Measurements from ENCODE around the gene LOXL3.
A peak's percentile ranks its signal among the peaks of the same experiment; 100 is the strongest.
"Not testable (repeated sequence)": the region's sequence is repeated elsewhere in the genome, so short reads cannot be mapped to it uniquely, and the experiment has no call there.

The LOXL3 gene

GRCh38 chr2:74488643-74489481 is 64.9 kb downstream of the LOXL3 start:
- no peak for DNase-seq (ENCODE audit: low read depth)

DNA sequence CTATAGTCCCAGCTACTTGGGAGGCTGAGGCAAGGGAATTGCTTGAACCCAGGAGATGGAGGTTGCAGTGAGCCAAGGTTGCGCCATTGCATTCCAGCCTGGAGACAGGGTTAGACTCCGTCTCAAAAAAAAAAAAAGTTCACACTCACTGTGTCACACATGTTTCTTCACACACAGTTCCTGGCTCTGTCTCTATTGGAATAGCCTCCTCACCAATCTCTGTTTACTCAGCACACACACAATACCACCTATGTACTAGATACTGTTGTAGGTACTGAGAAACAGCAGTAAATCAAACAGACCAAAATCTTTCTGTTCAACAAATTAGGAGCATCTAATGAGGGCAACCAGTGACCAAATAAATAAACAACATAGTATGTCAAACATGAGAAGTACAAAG is 67.6 kb downstream of the LOXL3 start:
- no peak for DNase-seq (ENCODE audit: low read depth)

DNA sequence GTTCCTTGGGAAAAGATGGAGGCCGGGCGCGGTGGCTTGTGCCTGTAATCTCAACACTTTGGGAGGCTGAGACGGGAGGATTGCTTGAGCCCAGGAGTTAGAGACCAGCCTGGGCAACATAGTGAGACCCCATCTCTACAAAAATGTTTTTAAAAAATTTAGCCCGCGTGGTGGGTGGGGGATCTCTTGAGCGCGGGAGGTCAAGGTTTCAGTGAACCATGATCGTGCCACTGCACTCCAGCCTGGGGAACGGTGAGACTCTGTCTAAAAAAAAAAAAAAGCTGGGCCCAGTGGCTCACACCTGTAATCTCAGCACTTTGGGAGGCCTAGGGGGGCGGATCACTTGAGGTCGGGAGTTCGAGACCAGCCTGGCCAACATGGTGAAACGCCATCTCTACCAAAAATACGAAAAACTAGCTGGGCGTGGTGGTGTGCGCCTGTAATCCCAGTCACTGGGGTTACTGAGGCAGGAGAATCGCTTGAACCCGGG is 70.0 kb downstream of the LOXL3 start:
- not testable (repeated sequence) for DNase-seq (ENCODE audit: low read depth)

DNA sequence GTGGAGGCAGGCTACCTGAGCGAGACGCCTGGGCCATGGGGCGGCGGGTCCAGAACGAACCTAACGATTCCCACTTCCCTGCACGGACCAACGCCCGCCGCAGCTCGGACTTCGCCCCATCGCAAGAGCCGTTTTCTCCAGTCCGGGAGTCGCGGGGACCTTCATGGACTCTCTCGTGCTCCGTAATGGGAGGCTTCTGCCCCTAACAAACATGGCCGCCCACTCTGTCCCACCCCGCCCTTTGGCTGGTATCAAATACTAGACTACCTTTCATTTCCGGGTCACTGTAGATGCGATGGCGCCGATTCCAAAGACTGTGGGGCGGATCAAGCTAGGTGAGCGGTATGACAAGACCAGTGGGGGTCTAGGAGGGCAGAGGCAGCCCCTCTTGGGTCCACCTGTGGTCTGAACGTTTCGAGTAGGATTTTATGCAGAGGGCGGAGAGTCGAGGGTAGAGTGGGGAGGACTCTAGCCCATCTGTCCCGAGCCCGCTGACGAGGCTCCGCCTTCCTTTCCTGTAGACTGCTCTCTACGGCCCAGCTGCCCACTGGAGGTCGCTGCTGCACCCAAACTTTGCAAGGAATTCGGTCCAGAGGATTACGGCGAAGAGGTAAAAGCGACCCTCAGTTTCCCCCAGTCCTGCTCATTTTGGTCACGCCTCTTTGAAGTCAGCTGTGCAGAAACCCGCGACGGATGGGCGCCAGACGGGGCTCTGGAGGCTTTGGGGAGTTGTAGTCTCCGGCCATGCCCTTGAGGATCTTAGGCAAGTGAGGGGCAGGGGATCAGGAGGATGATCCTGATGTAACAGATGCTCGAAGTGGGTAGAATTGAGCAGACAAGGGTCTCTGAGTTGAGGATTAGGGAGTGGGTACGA is 70.7 kb downstream of the LOXL3 start, which contains the start of the genes CCDC142 and TTC31:
CCDC142 (minus strand) TSS at position 198 of the 874 bp plus-strand sequence; CDS start at position 37, 161 bp downstream.
TTC31 (plus strand) TSS at position 281 of the 874 bp plus-strand sequence; CDS start at position 296, 15 bp downstream.
- peak; percentile 86 for DNase-seq (ENCODE audit: low read depth)

All from stimulated activated CD8-positive, alpha-beta memory T cell treated with anti-CD3 and anti-CD28 coated beads, Interleukin-12 subunit alpha, Interleukin-12 subunit beta, amount 100 ng/mL, for 1 hour (primary cell).